PFSK-1 (cell line): ENCODE data around the gene DPP6.

Source experiments
- FOXP2 ChIP-seq: optimal IDR thresholded peaks from 2 replicates; pipeline ENCODE3; 2011; ENCODE audit warnings: borderline replicate concordance, control low read depth, inconsistent platforms; ENCODE audit not compliant: insufficient read depth; ENCODE audit errors: extremely low read length, extremely low read depth
- POLR2AphosphoS5 ChIP-seq: IDR thresholded peaks from 2 replicates; pipeline ENCODE4 v1.6.1; 2012; ENCODE audit warnings: low read depth, mild to moderate bottlenecking, control low read depth, low read length, moderate library complexity
- REST ChIP-seq, 2 experiments: IDR thresholded peaks; 2 replicates each; pipeline versions ENCODE4 v1.6.1 to v1.8.0; 2011 to 2012; ENCODE audit warnings: low read depth in 2 of 2, low read length in 2 of 2, control low read depth in 1 of 2, inconsistent platforms in 1 of 2, mild to moderate bottlenecking in 1 of 2, moderate library complexity in 1 of 2; ENCODE audit not compliant: insufficient read depth in 1 of 2
- SIN3A ChIP-seq: IDR thresholded peaks from 2 replicates; pipeline ENCODE4 v1.6.1; 2012; ENCODE audit warnings: mild to moderate bottlenecking, low read length, moderate library complexity, borderline replicate concordance; ENCODE audit not compliant: insufficient read depth
- TAF1 ChIP-seq: IDR thresholded peaks from 2 replicates; pipeline ENCODE4 v1.6.1; 2012; ENCODE audit warnings: low read length, control low read depth, borderline replicate concordance; ENCODE audit not compliant: insufficient read depth

Gene DPP6

DNA sequence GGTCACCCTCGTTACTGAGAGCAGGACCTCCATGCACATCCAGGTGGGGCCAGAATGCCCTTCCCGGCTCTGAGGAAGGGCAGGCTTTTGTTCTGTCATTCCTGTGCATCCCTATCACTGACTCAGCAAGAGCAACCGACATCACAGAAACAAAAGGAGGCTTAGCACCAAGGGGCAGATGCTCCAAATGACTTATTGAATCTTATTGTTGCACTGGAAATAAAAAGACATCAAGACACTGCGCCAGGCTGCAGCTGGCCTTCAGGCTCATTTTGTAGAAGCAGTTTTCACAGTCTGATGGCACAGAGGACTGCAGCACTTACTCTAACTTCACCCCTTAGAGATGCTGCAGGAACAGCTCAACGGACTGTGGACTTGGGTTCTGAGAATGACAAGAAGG lies 824.3 kb downstream of the DPP6 start:
- TF ChIP-seq TAF1 = no peak
- no peak for TF ChIP-seq POLR2AphosphoS5
- TF ChIP-seq REST (IDR thresholded peaks at IDR 0.05; ENCODE audit: insufficient read depth in 1 of 2, low read depth in 2 of 2, low read length in 2 of 2) = no peak
- no peak for TF ChIP-seq SIN3A
- TF ChIP-seq FOXP2 = no peak

GRCh38 chr7:154877031-154877430 lies 824.8 kb downstream of the DPP6 start:
- TF ChIP-seq SIN3A (no peak), POLR2AphosphoS5 (no peak), TAF1 (no peak), FOXP2 (no peak), REST (IDR thresholded peaks at IDR 0.05; ENCODE audit: insufficient read depth in 1 of 2, low read depth in 2 of 2, low read length in 2 of 2) (no peak)

GRCh38 chr7:154879629-154880028 lies 827.4 kb downstream of the DPP6 start:
- no peak for TF ChIP-seq FOXP2
- no peak for TF ChIP-seq TAF1

DNA sequence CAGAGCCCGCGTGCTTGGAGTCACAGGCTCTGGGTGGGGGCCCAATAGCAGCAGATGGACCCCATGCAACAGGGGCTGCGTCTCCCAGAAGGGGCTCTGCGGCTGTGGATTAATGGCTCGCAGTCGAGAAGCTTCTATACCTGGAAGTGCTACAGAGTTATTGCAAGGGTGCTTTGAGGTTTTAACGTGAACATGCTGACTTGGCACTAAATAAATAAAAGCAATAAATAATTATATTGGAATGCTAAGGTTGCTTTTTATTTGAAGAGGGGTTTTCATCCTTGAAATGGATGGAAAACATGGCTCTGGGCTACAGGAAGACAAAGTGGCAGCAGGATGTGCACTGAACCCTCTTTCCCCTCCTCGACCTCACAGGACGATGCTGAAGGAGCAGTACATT lies 828.3 kb downstream of the DPP6 start:
- no peak for TF ChIP-seq SIN3A
- TF ChIP-seq FOXP2 = no peak
- no peak for TF ChIP-seq TAF1
- no peak for TF ChIP-seq POLR2AphosphoS5
- no peak for TF ChIP-seq REST (IDR thresholded peaks at IDR 0.05; ENCODE audit: insufficient read depth in 1 of 2, low read depth in 2 of 2, low read length in 2 of 2)

GRCh38 chr7:154881026-154881425 lies 828.8 kb downstream of the DPP6 start:
- TF ChIP-seq FOXP2 = no peak
- TF ChIP-seq POLR2AphosphoS5 = no peak
- no peak for TF ChIP-seq SIN3A
- no peak for TF ChIP-seq REST (IDR thresholded peaks at IDR 0.05; ENCODE audit: insufficient read depth in 1 of 2, low read depth in 2 of 2, low read length in 2 of 2)
- TF ChIP-seq TAF1 = no peak

DNA sequence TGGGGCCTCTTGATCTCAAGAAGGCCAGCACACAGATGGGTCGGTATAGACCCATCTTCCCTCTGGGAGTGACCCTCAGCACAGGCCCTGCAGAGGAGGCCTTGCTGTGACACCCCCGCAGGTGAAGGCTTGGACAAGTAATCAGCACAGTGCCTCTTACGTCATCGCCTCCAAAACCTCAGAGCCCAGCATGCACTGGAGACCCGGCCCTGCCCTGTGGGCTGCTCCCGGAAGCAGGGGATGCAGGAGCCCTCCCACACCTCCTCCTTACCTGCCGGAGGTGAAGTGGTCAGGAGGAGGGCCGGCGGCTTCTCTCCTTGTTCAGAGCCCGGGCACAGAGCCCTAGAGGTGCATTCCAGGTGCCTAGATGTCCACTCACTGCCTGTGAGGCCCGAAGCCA lies 829.3 kb downstream of the DPP6 start:
- TF ChIP-seq REST (IDR thresholded peaks at IDR 0.05; ENCODE audit: insufficient read depth in 1 of 2, low read depth in 2 of 2, low read length in 2 of 2) = no peak
- no peak for TF ChIP-seq FOXP2
- no peak for TF ChIP-seq POLR2AphosphoS5
- TF ChIP-seq TAF1 = no peak
- TF ChIP-seq SIN3A = no peak
